ENCODE results near the gene AOC1.

GRCh38 chr7:150852371-150852905 is at the start of gene AOC1:
- TF ChIP-seq EZH2 (IDR thresholded peaks at IDR 0.05; ENCODE audit: borderline replicate concordance, low read length), result no peak
- TF ChIP-seq CTCF (IDR thresholded peaks at IDR 0.05; ENCODE audit: low read length), result no peak
